Measurements from ENCODE around the gene ITGAE. TPM values are rescaled to one million over a fixed set of nuclear protein-coding genes. Genes with fewer than 3 reads are reported as not detected.
"Not testable (repeated sequence)": the region's sequence is repeated elsewhere in the genome, so short reads cannot be mapped to it uniquely, and the experiment has no call there.

The ITGAE gene, protein sequence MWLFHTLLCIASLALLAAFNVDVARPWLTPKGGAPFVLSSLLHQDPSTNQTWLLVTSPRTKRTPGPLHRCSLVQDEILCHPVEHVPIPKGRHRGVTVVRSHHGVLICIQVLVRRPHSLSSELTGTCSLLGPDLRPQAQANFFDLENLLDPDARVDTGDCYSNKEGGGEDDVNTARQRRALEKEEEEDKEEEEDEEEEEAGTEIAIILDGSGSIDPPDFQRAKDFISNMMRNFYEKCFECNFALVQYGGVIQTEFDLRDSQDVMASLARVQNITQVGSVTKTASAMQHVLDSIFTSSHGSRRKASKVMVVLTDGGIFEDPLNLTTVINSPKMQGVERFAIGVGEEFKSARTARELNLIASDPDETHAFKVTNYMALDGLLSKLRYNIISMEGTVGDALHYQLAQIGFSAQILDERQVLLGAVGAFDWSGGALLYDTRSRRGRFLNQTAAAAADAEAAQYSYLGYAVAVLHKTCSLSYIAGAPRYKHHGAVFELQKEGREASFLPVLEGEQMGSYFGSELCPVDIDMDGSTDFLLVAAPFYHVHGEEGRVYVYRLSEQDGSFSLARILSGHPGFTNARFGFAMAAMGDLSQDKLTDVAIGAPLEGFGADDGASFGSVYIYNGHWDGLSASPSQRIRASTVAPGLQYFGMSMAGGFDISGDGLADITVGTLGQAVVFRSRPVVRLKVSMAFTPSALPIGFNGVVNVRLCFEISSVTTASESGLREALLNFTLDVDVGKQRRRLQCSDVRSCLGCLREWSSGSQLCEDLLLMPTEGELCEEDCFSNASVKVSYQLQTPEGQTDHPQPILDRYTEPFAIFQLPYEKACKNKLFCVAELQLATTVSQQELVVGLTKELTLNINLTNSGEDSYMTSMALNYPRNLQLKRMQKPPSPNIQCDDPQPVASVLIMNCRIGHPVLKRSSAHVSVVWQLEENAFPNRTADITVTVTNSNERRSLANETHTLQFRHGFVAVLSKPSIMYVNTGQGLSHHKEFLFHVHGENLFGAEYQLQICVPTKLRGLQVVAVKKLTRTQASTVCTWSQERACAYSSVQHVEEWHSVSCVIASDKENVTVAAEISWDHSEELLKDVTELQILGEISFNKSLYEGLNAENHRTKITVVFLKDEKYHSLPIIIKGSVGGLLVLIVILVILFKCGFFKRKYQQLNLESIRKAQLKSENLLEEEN
- total RNA-seq: 17.4 TPM

DNA sequence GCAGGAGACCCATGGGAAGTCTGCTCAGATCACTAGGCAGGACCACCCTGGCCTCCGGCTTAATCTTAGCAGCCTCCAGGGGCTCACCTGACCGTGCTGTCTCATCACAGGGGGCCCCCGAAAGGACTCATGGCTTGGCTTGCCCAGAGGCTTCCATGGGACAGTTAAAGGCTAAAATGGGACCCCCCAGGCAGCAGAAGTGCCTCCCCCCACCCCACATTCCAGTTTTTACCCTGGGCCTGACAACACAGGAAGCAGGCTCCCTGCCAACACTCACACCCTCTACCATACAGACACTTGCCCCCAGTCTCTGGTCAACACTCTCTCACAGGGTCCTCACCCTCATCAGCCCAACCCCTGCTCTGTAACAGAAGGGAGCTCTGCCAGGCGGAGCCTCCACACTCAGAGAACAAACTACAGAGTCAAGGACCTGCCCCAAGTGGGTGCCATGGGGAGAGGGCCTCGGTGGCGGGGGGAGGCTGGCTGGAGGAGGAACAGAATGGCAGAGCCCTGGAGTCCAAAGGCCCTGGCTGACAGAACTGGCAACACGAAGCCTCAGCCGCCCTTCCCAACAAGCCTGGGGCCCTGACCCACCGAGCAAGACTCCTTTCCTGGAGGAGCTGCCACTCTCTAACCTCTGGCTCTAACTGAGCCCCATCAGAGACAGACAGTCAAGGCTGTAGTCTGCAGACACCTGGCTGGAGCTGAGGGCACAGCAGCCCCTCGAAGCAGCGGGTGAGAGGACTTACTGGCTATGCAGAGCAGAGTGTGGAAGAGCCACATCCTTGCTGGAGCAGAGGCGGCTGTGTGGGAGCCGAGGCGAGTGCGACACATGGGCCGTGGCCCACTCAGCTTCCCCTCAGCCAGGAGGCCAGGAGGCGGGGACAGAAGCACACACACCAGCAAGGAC, at the start of gene ITGAE:
Gene ITGAE, minus strand, starts transcription at position 827 of the 910 bp plus-strand sequence. Its CDS starts 44 bp downstream, at position 783.
- no peak for DNase-seq

DNA sequence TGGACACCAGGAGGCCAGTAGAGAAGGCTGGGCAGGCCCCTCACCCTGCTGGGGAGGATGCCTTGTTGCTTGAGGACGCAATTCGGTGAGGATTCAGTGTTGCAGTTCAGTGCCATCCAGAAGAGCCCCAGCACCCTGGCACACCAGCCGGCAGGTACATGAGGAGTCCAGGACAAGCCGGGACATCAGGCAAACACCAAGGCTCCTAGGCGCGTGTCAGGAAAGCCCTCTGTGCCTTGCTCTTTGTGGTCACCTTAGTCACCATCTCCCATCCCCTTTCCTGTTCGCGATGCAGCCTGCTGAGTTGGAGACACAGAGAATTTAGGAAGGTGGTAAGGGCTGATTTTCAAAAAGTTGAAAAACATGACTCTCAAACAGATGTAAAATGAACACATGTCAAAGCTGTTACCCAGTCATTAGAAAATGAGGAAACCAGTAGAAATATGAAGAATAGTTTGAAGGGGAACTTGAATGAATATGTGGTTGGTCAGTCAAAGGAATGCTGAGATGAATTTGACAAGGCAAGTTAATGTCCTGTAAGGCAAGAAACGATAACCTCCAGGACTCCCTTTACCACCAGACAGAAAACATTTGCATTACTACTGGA, 47.3 kb upstream of the ITGAE start:
- DNase-seq: no peak

DNA sequence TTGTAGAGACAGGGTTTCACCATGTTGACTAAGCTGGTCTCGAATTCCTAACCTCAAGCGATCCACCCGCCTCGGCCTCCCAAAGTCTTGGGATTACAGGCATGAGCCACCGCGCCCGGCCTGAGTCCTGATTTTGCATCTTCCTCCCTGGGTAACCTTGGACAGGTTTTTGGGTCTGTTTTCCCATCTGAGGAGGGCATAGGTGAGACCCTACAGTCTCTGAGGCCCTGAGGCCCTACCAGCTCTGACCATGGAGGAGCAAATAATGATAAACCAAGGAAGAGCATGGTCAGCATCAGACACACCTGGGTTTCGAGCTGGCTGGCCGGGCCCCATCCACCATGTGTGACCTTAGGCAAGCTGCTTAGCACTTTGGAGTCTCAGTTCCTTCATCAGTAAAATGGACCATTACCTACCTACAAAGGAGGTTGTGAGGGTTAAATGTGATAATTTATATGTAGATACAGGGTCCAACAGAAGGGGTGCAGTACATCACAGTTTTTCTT, 46.2 kb upstream of the ITGAE start:
- no peak for DNase-seq

DNA sequence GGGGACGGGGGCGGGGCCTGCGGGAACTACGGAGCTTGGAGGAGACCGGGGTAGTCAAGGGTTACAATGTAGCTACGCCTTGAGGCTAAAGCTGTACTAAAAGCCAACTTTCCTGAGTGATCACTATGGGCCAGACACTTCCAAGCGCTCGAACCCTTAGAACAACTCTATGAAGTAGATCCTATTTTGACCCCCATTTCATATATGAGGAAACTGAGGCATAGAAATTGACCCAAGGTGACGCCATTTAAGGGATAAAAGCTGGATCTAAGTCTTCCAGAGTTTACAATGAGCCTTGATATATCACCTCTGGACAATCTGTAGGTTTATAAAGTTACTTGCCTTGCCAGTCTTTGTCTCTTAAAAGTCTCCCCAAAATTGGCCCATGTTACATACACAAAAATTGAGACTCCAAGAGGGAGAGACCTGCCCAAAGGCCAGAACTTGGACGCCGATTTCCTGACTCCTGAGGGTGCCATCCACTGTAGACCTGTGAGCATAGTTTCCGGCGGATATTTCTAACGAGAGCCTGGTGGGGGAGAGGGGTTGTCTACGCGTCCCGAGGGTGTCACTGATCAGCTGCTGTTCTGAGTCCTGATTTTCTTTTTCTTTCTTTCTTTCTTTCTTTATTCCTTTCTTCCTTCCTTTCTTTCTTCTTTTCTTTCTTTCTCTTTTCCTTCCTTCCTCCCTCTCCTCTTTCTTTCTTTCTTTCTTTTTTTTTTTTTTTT, 45.6 kb upstream of the ITGAE start:
- DNase-seq: no peak

DNA sequence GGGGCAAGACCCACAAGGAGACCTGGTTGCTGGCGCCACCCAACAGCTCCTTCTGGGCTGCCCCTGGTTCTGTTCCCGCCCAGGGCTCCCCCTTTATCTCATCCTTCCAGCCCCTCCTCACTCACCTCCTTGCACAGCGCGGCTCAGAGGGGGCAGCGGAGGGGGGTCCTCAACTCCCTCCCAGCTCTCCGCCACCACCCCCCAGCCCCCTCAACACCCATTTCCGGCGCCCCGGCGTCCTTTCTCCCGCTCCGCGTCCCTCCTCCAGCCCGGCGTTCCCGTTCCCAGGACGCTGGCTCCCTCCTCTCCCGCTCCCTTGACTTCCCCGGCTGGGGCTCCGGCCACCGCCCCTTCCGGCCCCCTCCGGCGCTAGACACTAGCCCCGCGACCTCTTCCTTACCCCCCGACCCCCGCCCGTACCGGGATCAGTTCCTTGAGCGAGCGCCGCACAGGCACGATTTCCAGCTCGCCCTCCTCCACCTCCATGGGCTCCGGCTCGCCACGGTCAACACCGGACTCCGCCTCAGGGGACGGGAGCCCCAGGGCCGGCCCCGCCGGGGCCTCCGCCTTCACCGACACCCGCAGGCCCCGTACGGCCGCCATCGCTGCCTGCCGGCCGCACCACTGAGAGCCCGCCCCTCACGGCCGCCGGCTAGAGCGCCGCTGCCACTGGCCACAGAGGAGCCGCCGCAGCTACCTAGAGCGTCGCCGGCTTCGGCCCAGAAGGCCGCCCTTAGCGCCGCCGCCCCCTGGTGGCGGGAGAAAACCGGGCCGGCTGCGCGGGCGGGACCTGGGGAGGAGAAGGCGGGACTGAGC, 44.8 kb upstream of the ITGAE start, which contains the start of gene NCBP3:
Gene NCBP3, minus strand, starts transcription at position 626 of the 816 bp plus-strand sequence. Its CDS starts 23 bp downstream, at position 603.
- DNase-seq: peak; percentile 90

DNA sequence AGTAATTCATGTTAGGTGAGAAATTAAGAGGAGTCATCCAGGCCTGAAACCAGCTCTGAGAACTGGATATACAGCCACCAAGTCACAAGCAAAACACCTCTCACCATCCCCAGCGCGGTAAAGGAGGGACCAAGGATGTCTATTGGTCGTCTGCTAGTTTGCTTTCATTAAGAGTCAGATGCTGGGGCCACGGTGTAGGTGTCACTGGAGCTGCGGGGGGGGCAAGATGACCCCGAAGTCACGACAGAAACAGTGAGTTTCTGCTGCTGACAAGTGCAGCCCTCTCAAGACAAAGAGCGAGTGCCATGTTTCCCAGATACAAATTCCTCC, 44.3 kb upstream of the ITGAE start:
- no peak for DNase-seq

DNA sequence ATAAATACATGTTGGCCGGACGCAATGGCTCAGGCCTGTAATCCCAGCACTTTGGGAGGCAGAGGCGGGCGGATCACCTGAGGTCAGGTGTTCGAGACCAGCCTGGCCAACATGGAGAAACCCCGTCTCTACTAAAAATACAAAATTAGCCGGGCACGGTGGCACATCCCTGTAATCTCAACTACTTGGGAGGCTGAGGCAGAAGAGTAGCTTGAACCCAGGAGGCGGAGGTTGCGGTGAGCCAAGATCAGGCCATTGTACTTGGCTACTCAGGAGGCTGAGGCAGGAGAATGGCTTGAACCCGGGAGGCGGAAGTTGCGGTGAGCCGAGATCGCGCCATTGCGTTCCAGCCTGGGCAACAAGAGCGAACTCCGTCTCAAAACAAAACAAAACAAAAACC, 43.6 kb upstream of the ITGAE start:
- DNase-seq: not testable (repeated sequence)

DNA sequence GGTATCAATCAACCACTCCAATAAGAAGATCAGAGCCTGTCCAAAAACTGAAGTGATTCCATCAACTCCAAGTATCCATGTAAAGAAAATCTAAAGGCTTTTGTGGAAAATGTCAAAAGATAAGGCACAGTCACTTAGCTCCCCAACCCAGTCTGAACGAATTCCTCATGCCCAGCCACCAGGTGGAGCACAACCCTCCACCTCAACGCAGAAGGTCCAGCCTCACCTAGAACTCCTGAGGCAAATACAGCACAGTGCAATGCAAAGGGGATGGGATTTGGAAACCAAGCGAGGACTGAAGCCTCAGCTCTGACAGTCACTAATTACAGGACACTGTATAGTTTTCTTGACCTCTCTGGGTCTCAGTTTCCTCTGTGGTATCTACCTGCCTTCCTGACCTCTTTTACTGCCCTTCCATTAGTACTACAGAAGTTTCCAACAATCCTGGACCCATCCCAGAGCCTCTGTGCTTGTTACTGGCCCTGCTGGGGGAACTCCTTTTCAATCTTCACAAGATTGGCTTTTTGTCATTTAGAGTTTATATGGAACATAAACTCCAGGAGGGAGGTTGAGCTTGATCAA, 43.0 kb upstream of the ITGAE start:
- DNase-seq: no peak

DNA sequence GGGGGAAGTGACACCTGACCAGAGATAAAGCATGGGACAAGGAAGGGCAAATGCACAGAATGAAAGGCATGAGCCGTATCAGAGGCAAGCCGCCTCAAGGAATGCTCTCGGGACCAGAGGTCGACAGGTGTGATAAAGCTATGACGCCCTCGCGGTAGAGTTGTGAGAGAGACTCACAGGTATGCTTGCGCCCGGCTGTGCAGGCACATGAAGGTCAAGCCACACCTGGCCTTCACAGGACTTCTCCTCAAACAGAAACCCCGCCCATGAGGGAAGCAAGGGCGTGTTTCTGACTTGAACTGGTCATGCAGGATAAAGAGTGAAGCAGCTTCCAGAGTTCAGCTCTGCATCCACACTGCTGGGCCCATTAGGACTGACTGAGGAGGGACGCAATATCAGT, 37.2 kb upstream of the ITGAE start:
- DNase-seq: no peak

DNA sequence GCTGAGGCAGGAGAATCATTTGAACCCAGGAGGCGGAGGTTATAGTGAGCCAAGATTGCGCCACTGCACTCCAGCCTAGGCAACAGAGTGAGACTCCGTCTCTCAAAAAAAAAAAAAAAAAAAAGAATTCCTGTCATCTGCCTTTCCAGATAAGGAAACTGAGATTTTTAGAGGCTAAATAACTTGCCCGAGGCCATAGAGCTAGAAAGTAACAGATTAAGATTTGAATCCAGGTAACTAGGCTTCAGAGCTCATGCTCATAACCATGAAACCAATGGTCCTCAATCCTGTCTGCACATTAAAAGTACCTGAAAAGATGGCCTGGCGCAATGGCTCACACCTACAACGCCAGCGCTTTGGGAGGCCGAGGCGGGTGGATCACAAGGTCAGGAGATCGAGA, 35.6 kb upstream of the ITGAE start:
- DNase-seq: no peak

DNA sequence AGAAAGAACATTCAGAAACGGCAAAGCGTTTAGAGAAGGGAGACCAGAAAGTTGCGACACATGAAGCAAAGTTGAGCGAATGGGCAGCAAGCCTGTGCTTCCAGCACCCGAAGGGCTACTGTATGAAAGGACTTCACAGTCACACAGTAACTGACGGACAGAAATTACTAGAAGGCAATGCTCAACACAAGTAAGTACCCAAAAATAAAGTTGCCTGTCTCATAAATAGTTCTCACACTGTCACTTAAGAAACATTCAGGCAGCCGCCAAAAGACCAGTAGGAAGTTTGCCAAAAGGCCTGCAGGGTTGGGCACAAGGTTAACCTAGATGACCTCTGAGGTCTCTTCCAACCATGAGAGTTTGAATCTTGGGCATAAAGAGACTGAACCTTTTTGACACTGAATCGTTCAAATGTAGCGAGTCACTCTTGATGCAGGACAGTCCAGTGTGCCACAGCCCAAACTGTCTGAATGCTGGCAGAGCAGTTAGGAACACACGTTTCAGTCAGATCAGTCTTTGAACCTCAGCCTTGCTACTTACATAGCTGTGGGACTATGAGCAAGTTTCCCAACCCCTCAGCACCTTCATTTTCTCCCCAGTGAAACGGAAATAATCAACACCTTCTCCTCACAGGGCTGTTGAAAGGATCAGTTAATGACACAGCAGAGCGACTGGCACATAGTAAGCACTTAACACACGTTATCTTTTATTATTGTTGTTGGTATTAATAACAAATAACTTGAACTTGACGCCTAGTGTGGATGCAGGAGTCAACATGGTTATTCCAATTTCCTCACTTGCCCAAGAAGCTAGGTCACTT, 34.6 kb upstream of the ITGAE start:
- no peak for DNase-seq

DNA sequence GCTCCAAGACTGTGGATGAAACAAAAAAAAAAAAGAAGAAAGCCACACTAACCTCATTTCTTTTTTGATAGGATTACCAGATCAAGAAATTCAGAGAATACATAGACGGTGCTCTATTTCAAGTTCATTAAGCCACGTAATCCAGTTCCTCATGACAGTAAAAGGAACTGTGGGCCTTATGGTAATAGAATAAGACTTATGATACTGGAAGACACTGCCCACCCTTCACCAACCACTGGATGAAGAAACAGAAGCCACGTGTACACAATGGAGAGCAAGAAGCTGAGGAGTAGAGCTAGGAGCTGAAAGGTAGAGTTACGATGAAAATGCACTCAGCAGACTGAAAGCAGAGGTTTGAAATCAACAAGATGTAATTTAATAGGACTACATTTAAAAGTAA, 33.8 kb upstream of the ITGAE start:
- DNase-seq: no peak

DNA sequence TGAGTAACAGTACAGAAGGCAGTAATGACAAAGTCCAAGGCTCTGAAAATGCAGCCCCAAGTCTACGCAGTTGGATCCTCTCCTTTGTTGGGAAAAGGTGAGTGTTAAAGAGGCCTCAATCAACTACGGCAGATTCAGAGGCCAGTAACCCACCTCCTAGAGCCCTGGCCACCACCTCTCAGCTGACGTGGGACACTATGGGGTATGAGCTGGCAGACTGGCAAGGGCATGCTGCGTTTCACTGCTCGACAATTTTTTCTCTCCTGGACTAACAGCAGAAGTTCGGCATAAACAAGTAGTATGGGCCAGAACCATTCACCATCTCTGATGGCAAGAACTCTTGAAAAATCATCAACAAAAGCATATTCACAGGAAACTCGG, 27.9 kb upstream of the ITGAE start:
- no peak for DNase-seq

DNA sequence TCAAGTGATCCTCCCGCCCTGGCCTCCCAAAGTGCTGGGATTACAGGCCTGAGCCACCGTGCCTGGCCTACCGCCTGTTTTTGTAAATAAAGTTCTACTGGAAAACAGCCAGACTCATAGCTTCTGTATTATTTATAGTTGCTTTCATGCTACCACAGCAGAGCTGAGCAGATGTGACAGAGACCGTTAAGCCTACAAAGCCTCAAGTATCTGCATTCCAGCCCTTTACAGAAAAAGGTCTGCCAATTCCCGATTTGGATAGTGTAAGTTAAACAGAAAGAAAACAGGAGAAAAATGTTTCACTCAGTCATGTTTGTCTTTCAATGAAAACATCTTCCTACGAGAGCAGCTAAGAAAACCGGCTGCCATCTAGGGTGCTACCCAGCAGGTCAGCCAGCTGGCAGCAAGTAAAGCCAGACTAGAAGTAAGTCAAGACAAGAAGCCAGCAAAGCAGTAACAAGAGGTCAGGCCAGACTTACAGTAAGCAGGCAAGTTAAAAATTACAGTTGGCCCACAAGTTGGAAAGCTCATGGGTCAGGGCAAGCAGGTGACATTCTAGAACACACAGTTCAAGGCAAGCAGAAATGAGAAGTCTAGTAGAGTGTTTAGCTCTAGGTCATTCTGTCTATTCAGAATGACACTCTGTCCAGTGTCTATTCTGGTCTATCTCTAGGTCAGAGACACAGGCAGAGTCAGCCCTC, 27.3 kb upstream of the ITGAE start:
- no peak for DNase-seq

DNA sequence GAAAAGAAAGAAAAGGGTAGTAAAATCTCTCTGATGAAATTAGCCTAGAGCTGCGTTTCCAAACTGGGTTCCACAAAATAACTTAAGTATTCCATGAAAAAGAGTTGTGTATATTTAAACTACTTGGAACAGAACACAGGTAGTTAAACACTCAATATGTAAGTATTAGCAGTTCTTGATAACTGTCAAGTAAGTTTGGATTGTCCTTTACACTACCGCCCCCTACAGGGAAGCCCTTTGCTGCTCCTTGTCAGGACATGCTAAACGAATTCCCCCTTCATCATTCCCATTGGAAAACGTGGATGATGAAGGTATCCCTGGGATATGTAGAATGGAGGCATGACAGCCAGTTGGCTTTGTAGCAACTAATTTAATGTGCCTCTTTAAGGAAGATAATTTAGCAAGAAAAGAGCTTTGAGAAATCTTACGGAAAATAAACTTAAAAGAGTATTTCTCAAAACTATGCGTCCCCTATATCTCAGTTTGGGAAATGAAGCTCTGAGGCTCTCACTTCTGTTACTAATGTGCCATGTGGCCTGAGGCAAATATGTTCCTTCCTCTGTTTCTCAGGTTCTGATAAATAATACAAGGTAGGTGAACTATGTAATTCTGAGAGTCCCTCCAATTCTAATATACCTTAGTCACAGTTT, 26.3 kb upstream of the ITGAE start:
- DNase-seq: no peak

DNA sequence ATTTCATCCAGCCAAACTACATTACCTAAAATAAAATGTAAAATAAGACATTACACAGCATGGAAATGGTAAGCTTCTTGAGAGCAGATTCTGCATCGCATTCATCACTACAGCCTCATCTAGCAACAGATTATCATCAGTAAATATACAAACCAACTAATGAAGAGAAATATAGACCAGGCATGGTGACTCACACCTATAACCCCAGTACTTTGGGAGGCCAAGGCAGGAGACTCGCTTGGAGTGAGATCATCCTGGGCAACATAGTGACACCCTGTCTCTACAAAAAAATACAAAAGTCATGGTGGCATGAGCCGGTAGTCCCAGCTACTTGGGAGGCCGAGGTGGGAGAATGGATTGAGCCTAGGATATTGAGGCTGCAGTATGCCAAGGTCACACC, 25.2 kb upstream of the ITGAE start:
- DNase-seq: no peak

DNA sequence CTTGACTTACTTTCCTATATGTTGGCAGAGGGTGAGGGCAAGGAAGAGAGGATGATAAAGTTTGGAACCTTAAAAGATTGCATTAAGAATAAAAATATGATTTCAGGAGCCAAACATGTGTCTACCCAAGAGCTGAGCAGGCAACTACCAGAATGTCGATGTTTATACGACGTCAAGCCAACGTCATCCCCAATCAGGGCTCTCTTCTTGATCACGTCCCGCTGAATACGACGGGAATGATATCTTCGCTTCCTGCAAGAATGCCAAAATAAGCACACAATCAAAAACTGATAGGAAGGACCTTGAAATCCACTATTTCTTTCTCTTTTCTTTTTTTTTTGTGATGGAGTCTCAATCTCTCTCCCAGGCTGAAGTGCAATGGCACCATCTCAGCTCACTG, 20.1 kb upstream of the ITGAE start:
- DNase-seq: no peak
